ENCODE measurements around the gene AAK1.
"Not testable (repeated sequence)": the region's sequence is repeated elsewhere in the genome, so short reads cannot be mapped to it uniquely, and the experiment has no call there.

AAK1 gene

GRCh38 chr2:69682525-69682924 is 39.0 kb upstream of the AAK1 start:
- Histone ChIP-seq H3K36me3 (ENCODE audit: low read depth) (no peaks in the 10 kb centered on the region), H3K4me1 (ENCODE audit: insufficient read depth, poor library complexity, severe bottlenecking) (peaks cover 10% of the 10 kb centered on the region), H3K9me3 (ENCODE audit: severe bottlenecking) (no peaks in the 10 kb centered on the region), H3K27me3 (ENCODE audit: insufficient read depth, poor library complexity, severe bottlenecking) (no peaks in the 10 kb centered on the region), H3K27ac (ENCODE audit: poor library complexity, severe bottlenecking) (peak overlapping the region; percentile 45), H3K4me3 (ENCODE audit: severe bottlenecking) (no peak overlapping the region)
- no peak for DNase-seq (ENCODE audit: low spot score)
- TF ChIP-seq CTCF (IDR thresholded peaks at IDR 0.05; ENCODE audit: poor library complexity, severe bottlenecking): no peak
- no peak for ATAC-seq (ENCODE audit: low read depth)

GRCh38 chr2:69680001-69680675 is 36.6 kb upstream of the AAK1 start:
- no peaks in the 10 kb centered on the region for H3K9me3 ChIP-seq (ENCODE audit: severe bottlenecking)
- H3K27ac ChIP-seq (ENCODE audit: poor library complexity, severe bottlenecking): no peak overlapping the region
- H3K4me3 ChIP-seq (ENCODE audit: severe bottlenecking): no peak overlapping the region
- DNase-seq (ENCODE audit: low spot score) (no peak), ATAC-seq (ENCODE audit: low read depth) (no peak)
- H3K36me3 ChIP-seq (ENCODE audit: low read depth): no peaks in the 10 kb centered on the region
- H3K27me3 ChIP-seq (ENCODE audit: insufficient read depth, poor library complexity, severe bottlenecking): no peaks in the 10 kb centered on the region
- peaks cover 21% of the 10 kb centered on the region for H3K4me1 ChIP-seq (ENCODE audit: insufficient read depth, poor library complexity, severe bottlenecking)
- no peak for TF ChIP-seq CTCF (IDR thresholded peaks at IDR 0.05; ENCODE audit: poor library complexity, severe bottlenecking)

GRCh38 chr2:69677914-69678313 is 34.4 kb upstream of the AAK1 start:
- DNase-seq (ENCODE audit: low spot score): no peak
- no peak for ATAC-seq (ENCODE audit: low read depth)
- Histone ChIP-seq H3K4me3 (ENCODE audit: severe bottlenecking) (no peak overlapping the region), H3K27ac (ENCODE audit: poor library complexity, severe bottlenecking) (no peak overlapping the region), H3K4me1 (ENCODE audit: insufficient read depth, poor library complexity, severe bottlenecking) (peaks cover 13% of the 10 kb centered on the region), H3K9me3 (ENCODE audit: severe bottlenecking) (no peaks in the 10 kb centered on the region), H3K27me3 (ENCODE audit: insufficient read depth, poor library complexity, severe bottlenecking) (no peaks in the 10 kb centered on the region), H3K36me3 (ENCODE audit: low read depth) (no peaks in the 10 kb centered on the region)
- TF ChIP-seq CTCF (IDR thresholded peaks at IDR 0.05; ENCODE audit: poor library complexity, severe bottlenecking): no peak

- H3K4me1 ChIP-seq (ENCODE audit: insufficient read depth, poor library complexity, severe bottlenecking): peaks cover 12% of the 10 kb centered on the region
- DNase-seq (ENCODE audit: low spot score) (no peak), ATAC-seq (ENCODE audit: low read depth) (no peak)
- no peaks in the 10 kb centered on the region for H3K27me3 ChIP-seq (ENCODE audit: insufficient read depth, poor library complexity, severe bottlenecking)
- no peak for TF ChIP-seq CTCF (IDR thresholded peaks at IDR 0.05; ENCODE audit: poor library complexity, severe bottlenecking)
- H3K36me3 ChIP-seq (ENCODE audit: low read depth): no peaks in the 10 kb centered on the region
- H3K9me3 ChIP-seq (ENCODE audit: severe bottlenecking): no peaks in the 10 kb centered on the region
- peak overlapping the region; percentile 31 for H3K27ac ChIP-seq (ENCODE audit: poor library complexity, severe bottlenecking)
- no peak overlapping the region for H3K4me3 ChIP-seq (ENCODE audit: severe bottlenecking)
Measured at GRCh38 chr2:69676146-69676545, 32.6 kb upstream of the AAK1 start.

GRCh38 chr2:69674316-69674670 is 30.8 kb upstream of the AAK1 start:
- DNase-seq (ENCODE audit: low spot score) (no peak), ATAC-seq (ENCODE audit: low read depth) (no peak)
- Histone ChIP-seq H3K4me1 (ENCODE audit: insufficient read depth, poor library complexity, severe bottlenecking) (peaks cover 12% of the 10 kb centered on the region), H3K36me3 (ENCODE audit: low read depth) (no peaks in the 10 kb centered on the region), H3K4me3 (ENCODE audit: severe bottlenecking) (no peak overlapping the region), H3K27ac (ENCODE audit: poor library complexity, severe bottlenecking) (no peak overlapping the region), H3K27me3 (ENCODE audit: insufficient read depth, poor library complexity, severe bottlenecking) (no peaks in the 10 kb centered on the region), H3K9me3 (ENCODE audit: severe bottlenecking) (no peaks in the 10 kb centered on the region)
- no peak for TF ChIP-seq CTCF (IDR thresholded peaks at IDR 0.05; ENCODE audit: poor library complexity, severe bottlenecking)

GRCh38 chr2:69673098-69673497 is 29.6 kb upstream of the AAK1 start:
- DNase-seq (ENCODE audit: low spot score); H3K9me3 ChIP-seq (ENCODE audit: severe bottlenecking); H3K4me3 ChIP-seq (ENCODE audit: severe bottlenecking): not testable (repeated sequence)

More at GRCh38 chr2:69673098-69673497, 29.6 kb upstream of the AAK1 start:
- H3K27ac ChIP-seq (ENCODE audit: poor library complexity, severe bottlenecking); ATAC-seq (ENCODE audit: low read depth); H3K36me3 ChIP-seq (ENCODE audit: low read depth); H3K27me3 ChIP-seq (ENCODE audit: insufficient read depth, poor library complexity, severe bottlenecking): not testable (repeated sequence)
- peaks cover 18% of the 10 kb centered on the region for H3K4me1 ChIP-seq (ENCODE audit: insufficient read depth, poor library complexity, severe bottlenecking)

Measured in RWPE2 (cell line).